NCI-H1436 treated with DMSO at 0.1 percent for 48 hours (cell line): ENCODE measurements around the gene ZDHHC3.
"Not testable (repeated sequence)": the region's sequence is repeated elsewhere in the genome, so short reads cannot be mapped to it uniquely, and the experiment has no call there.

Source experiments
- DNase-seq: peaks from one replicate; lab custom pipeline; 2025; lab: John Stamatoyannopoulos, UW

The ZDHHC3 gene

GRCh38 chr3:44995142-44995770 lies 19.3 kb upstream of the ZDHHC3 start:
- DNase-seq: peak; percentile 35

GRCh38 chr3:44993471-44994205 lies 17.7 kb upstream of the ZDHHC3 start:
- DNase-seq: no peak

GRCh38 chr3:44992555-44993470 lies 16.8 kb upstream of the ZDHHC3 start:
- no peak for DNase-seq

GRCh38 chr3:44991326-44991725 lies 15.4 kb upstream of the ZDHHC3 start:
- no peak for DNase-seq

- no peak for DNase-seq
These were observed 13.8 kb upstream of the ZDHHC3 start for GRCh38 chr3:44989636-44990373.

GRCh38 chr3:44989141-44989540 lies 13.2 kb upstream of the ZDHHC3 start:
- no peak for DNase-seq

GRCh38 chr3:44988073-44988472 lies 12.1 kb upstream of the ZDHHC3 start:
- no peak for DNase-seq

- no peak for DNase-seq
These were observed 11.4 kb upstream of the ZDHHC3 start for GRCh38 chr3:44987332-44987731.

GRCh38 chr3:44986330-44986729 lies 10.4 kb upstream of the ZDHHC3 start:
- not testable (repeated sequence) for DNase-seq

- no peak for DNase-seq
These were observed 8.4 kb upstream of the ZDHHC3 start for GRCh38 chr3:44984335-44984734.

GRCh38 chr3:44983484-44983941 lies 7.5 kb upstream of the ZDHHC3 start:
- DNase-seq: no peak

GRCh38 chr3:44982817-44983216 lies 6.8 kb upstream of the ZDHHC3 start:
- no peak for DNase-seq

- DNase-seq: no peak
These were observed 5.8 kb upstream of the ZDHHC3 start for GRCh38 chr3:44981751-44982150.

GRCh38 chr3:44981220-44981619 lies 5.2 kb upstream of the ZDHHC3 start:
- no peak for DNase-seq

- DNase-seq: no peak
These were observed 1.6 kb downstream of the ZDHHC3 start for GRCh38 chr3:44974416-44974815.

GRCh38 chr3:44970926-44971490 lies 5.0 kb downstream of the ZDHHC3 start:
- no peak for DNase-seq

- no peak for DNase-seq
These were observed 6.2 kb downstream of the ZDHHC3 start for GRCh38 chr3:44969828-44970179.

GRCh38 chr3:44969154-44969827 lies 6.7 kb downstream of the ZDHHC3 start:
- no peak for DNase-seq

- no peak for DNase-seq
These were observed 7.5 kb downstream of the ZDHHC3 start for GRCh38 chr3:44968447-44968858.

- DNase-seq: no peak
These were observed 9.1 kb downstream of the ZDHHC3 start for GRCh38 chr3:44966795-44967278.

GRCh38 chr3:44965165-44965564 lies 10.8 kb downstream of the ZDHHC3 start:
- DNase-seq: no peak
